Tibial nerve (tissue), 4 donors: ENCODE measurements around the gene LPO. TPM values are rescaled to one million over a fixed set of nuclear protein-coding genes. Genes with fewer than 3 reads are reported as not detected.
A peak's percentile ranks its signal among the peaks of the same experiment; 100 is the strongest.

Experiments
- DNase-seq, 2 donors: peaks; one replicate each; pipeline ENCODE4 v3.0.0-alpha.2; 2019; ENCODE audit warnings: low spot score in 2 of 2
- H3K27ac ChIP-seq, 4 donors: fragments of 200-600 bp; sonication (generic) in 3 of 4; one replicate each; pipeline ENCODE4 v1.5.1; 2017 to 2019; ENCODE audit warnings: mild to moderate bottlenecking in 1 of 4
- H3K27me3 ChIP-seq, 2 donors: fragments of 200-600 bp; sonication (generic) in 1 of 2; one replicate each; pipeline versions ENCODE4 v1.5.1 to v1.6.0; 2017 to 2019
- H3K36me3 ChIP-seq, 3 donors: fragments of 200-600 bp; sonication (generic); one replicate each; pipeline ENCODE4 v1.5.1; 2018 to 2019
- H3K4me1 ChIP-seq, 4 donors: fragments of 200-600 bp; sonication (generic) in 3 of 4; one replicate each; pipeline ENCODE4 v1.5.1; 2017 to 2019
- H3K4me3 ChIP-seq, 4 donors: fragments of 200-600 bp; sonication (generic) in 3 of 4; one replicate each; pipeline ENCODE4 v1.5.1; 2017 to 2019; ENCODE audit warnings: mild to moderate bottlenecking in 1 of 4, moderate library complexity in 1 of 4
- H3K9me3 ChIP-seq, 4 donors: fragments of 200-600 bp; sonication (generic) in 3 of 4; one replicate each; pipeline ENCODE4 v1.5.1; 2017 to 2019
- EP300 ChIP-seq, 2 donors: sonication (generic); formaldehyde crosslinking; IDR thresholded peaks; one replicate each; pipeline ENCODE4 v1.6.1; 2017; ENCODE audit warnings: antibody characterized with exemption in 2 of 2, mild to moderate bottlenecking in 1 of 2
- POLR2A ChIP-seq, 2 donors: fragments of 450-650 bp; IDR thresholded peaks; one replicate each; pipeline ENCODE4 v1.6.1; 2017; ENCODE audit warnings: antibody characterized with exemption in 2 of 2, mild to moderate bottlenecking in 2 of 2, moderate library complexity in 2 of 2
- WGBS, 2 donors: methylation state at CpG; one replicate each; pipeline ENCODE4 v1.1.5; 2018; 5-methylcytosine and 5-hydroxymethylcytosine counted together
- total RNA-seq, 4 donors: library from RNA; depleted of rRNA; stranded (reverse); fragments of >200 nt; gene quantifications; one replicate each; pipeline ENCODE4 v1.1.0, GENCODE V29; 2016
- TF ChIP-seq, protein P1 (sequence below), 5 experiments: fragments of 200-600 bp in 3 of 5; fragments of 450-650 bp in 2 of 5; sonication (generic) in 3 of 5; IDR thresholded peaks; one replicate each; pipeline ENCODE4 v1.5.1; 2016 to 2019; ENCODE audit warnings: antibody characterized with exemption in 5 of 5, mild to moderate bottlenecking in 3 of 5, moderate library complexity in 2 of 5

LPO gene
- total RNA-seq, 4 donors from 2014 or later: not detected

DNA sequence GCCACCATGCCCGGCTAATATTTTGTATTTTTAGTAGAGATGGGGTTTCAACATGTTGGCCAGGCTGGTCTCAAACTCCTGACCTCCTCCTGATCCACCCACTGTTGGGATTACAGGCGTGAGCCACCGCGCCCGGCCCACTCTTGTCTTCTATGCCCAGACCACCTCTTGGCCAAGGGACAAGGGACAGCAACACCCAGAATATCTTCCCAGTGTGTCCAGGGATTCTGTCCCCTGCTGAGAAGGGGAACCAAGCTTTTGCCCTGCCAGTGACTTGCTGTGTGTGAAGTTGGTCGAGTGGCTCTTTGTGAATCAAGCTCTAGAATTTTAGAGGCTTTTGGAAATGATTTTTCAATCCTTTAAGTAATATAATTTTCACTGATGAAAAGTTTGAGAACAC lies 44.1 kb downstream of the LPO start:
- peaks cover 0 to 37% of the 10 kb centered on the region in 2 donors for H3K27me3 ChIP-seq
- 82 to 87% methylated on average over 6 of the region's 6 CpGs for WGBS, 2 donors
- DNase-seq: no peak

DNA sequence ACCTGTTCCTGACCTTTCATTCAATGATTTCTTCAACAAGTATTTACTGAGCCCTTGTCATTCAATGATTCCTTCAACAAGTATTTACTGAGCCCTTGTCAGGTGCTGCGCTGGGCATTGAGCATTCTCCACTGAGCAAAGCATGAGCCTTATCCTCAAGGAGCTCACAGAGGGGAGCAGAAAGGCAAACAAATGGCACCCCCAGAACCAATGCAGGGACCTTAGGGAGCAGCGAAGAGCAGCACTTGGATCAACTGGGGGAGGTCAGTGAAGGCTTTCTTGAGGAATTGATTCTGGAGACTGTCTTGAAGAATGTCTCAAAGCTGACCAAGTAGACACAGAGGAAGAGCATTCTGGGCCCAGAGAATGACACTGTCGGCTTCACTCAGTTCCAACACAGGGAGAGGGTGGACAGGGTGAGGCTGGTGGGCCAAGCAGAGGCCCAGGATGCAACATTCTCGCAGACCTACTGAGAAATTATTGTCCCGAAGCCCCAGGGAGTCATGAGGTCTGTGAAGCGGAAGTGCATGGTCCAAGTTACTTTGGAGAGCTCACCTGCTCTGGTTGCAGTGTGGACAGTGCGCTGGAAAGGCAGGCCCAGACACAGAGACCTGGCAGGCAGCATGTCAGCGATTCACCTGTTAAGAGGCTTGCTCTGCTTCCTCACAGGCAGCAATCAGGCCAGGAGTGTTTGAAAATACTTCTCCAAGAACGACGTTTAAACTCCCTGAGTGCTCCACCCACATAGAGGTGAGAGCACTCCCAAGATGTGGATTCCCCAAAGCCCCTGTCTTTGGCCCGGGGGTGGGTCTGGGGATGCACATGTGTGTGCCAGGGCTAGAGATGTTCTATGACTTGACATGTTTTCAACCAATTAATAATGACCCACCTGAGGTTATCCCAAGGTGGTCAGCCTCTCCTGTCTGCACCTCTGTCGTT lies 45.6 kb downstream of the LPO start:
- H3K9me3 ChIP-seq: no peaks in the 10 kb centered on the region
- H3K27me3 ChIP-seq: peaks cover 0 to 40% of the 10 kb centered on the region in 2 donors
- H3K27ac ChIP-seq: no peak overlapping the region
- H3K4me3 ChIP-seq: no peak overlapping the region
- peak in 1 of 2 donors; percentile 1 for DNase-seq
- peaks cover 0 to 7% (median 0%) of the 10 kb centered on the region in 4 donors for H3K4me1 ChIP-seq
- WGBS, 2 donors: 65 to 71% methylated on average over 11 to 12 of the region's 12 CpGs
- no peak for TF ChIP-seq EP300 (IDR thresholded peaks at IDR 0.05)
- TF ChIP-seq, protein P1, sequence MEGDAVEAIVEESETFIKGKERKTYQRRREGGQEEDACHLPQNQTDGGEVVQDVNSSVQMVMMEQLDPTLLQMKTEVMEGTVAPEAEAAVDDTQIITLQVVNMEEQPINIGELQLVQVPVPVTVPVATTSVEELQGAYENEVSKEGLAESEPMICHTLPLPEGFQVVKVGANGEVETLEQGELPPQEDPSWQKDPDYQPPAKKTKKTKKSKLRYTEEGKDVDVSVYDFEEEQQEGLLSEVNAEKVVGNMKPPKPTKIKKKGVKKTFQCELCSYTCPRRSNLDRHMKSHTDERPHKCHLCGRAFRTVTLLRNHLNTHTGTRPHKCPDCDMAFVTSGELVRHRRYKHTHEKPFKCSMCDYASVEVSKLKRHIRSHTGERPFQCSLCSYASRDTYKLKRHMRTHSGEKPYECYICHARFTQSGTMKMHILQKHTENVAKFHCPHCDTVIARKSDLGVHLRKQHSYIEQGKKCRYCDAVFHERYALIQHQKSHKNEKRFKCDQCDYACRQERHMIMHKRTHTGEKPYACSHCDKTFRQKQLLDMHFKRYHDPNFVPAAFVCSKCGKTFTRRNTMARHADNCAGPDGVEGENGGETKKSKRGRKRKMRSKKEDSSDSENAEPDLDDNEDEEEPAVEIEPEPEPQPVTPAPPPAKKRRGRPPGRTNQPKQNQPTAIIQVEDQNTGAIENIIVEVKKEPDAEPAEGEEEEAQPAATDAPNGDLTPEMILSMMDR (IDR thresholded peaks at IDR 0.05): no peak
- no peak for TF ChIP-seq POLR2A (IDR thresholded peaks at IDR 0.05)
- H3K36me3 ChIP-seq: no peaks in the 10 kb centered on the region

More for the DNA sequence above, 44.1 kb downstream of the LPO start:
- peaks cover 0 to 12% (median 0%) of the 10 kb centered on the region in 4 donors for H3K4me1 ChIP-seq
- no peak overlapping the region for H3K4me3 ChIP-seq
- TF ChIP-seq, protein P1 (IDR thresholded peaks at IDR 0.05): no peak
- TF ChIP-seq POLR2A (IDR thresholded peaks at IDR 0.05): no peak
- TF ChIP-seq EP300 (IDR thresholded peaks at IDR 0.05): no peak
- no peak overlapping the region for H3K27ac ChIP-seq
- H3K9me3 ChIP-seq: no peaks in the 10 kb centered on the region
- H3K36me3 ChIP-seq: no peaks in the 10 kb centered on the region

DNA sequence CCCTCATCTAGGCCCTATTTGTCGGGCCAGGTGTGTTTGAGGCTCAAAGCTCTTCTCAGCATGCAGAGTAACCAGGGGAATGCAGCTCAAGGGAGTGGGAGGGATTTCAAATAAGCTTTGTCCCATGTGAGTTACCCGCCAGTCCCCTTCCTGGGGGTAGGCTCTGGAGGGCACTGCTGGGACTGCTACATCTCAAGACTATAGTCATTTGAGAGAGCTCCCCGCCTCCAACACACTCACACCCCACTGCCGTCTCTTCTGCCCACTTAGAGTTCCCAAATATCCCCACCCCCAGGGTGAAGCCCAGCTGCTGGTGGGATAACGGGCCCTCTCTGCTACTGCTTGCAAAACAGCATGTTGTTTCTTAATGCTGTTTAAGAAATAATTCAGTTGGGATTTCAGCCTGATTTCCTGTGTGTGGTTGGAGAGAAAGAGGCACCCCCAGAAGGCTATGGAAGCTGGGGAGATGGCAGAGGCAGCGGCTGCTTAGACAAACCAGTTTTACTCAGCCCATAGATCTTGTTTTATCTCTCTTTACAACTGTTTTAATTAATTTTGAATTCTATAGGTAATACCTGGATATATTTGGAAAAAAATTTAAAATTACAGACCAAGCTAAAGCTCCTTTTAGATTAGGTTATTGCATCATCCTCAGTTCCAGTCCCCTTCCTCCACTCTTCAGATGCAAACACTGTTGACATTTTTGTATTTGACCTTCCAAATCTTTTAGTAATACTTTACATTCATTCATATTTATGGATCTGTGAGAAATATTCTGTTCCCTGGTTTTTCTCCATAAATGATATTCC lies 46.4 kb downstream of the LPO start:
- Histone ChIP-seq H3K9me3 (no peaks in the 10 kb centered on the region), H3K4me3 (no peak overlapping the region), H3K36me3 (no peaks in the 10 kb centered on the region), H3K27me3 (peaks cover 0 to 40% of the 10 kb centered on the region in 2 donors), H3K4me1 (no peaks in the 10 kb centered on the region), H3K27ac (no peak overlapping the region)
- WGBS, 2 donors: 39 to 43% methylated on average over 6 of the region's 6 CpGs
- DNase-seq: peak in 1 of 2 donors; percentile 1
- TF ChIP-seq POLR2A (IDR thresholded peaks at IDR 0.05): no peak
- TF ChIP-seq, protein P1 (IDR thresholded peaks at IDR 0.05): no peak
- TF ChIP-seq EP300 (IDR thresholded peaks at IDR 0.05): no peak

DNA sequence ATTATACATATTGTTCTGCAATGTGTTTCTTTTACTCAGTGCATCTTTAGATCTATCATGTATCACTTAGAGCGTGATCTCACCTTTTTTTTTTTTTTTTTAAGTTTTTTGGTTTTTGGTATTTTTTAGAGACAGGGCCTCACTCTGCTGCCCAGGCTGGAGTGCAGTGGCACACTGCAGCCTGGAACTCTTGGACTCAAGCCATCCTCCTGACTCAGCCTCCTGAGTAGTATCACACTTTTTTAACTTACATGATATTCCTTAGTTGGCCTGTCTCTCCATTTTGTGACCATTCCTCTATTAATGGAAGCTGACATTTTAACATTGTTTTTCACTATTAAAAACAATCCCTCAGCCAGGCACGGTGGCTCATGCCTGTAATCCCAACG lies 47.0 kb downstream of the LPO start:
- peaks cover 0 to 35% of the 10 kb centered on the region in 2 donors for H3K27me3 ChIP-seq
- no peak overlapping the region for H3K27ac ChIP-seq
- TF ChIP-seq, protein P1 (IDR thresholded peaks at IDR 0.05): no peak
- no peak for TF ChIP-seq EP300 (IDR thresholded peaks at IDR 0.05)
- TF ChIP-seq POLR2A (IDR thresholded peaks at IDR 0.05): no peak
- DNase-seq: no peak
- no peaks in the 10 kb centered on the region for H3K4me1 ChIP-seq
- no peaks in the 10 kb centered on the region for H3K9me3 ChIP-seq
- WGBS, 2 donors: 93 to 94% methylated on average over 3 of the region's 3 CpGs
- H3K36me3 ChIP-seq: no peaks in the 10 kb centered on the region
- H3K4me3 ChIP-seq: no peak overlapping the region
